ENCODE results near the gene TMEM134.
"Not testable (repeated sequence)": the region's sequence is repeated elsewhere in the genome, so short reads cannot be mapped to it uniquely, and the experiment has no call there.

TMEM134 gene

GRCh38 chr11:67484847-67485311 is 15.8 kb upstream of the TMEM134 start:
- no peak for DNase-seq

DNA sequence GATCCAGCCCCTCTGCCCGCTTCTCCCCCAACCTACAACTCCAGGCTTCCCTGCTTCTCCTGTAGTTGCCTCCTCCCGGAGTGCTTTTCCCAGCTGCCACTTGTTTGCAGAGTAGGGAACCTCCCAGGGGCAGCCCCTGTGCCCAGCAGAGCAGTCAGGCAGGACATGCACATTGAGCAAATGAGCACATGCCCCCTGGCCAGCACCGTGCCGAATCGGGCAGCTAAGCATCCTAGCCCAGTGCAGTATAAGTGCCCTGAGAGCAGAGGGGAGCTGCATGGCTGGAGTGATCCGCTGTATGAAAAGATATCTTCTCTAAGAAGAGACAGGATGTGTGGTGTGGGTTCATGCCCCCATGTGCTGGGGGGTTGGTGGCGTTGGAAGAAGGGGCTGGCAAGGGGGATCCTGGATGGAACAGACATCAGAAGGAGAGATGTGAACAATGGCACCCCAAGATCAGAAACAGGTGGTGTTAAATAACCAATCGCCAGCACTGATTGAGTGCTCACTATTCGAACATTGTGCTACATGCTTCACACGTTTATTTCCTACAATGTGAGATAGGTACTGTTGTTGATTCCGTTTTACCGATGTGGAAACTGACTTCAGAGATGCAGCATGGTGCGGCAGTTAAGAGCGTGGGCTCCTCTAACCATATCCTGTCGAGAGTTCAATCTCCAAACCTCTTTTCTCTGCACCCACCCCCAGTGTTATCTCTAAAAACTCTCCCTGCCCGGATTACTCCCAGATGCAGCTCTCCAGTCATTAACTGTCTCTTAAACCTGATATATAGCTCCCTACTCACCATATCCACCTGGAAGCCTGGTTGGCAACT is 15.0 kb upstream of the TMEM134 start:
- no peak for DNase-seq

DNA sequence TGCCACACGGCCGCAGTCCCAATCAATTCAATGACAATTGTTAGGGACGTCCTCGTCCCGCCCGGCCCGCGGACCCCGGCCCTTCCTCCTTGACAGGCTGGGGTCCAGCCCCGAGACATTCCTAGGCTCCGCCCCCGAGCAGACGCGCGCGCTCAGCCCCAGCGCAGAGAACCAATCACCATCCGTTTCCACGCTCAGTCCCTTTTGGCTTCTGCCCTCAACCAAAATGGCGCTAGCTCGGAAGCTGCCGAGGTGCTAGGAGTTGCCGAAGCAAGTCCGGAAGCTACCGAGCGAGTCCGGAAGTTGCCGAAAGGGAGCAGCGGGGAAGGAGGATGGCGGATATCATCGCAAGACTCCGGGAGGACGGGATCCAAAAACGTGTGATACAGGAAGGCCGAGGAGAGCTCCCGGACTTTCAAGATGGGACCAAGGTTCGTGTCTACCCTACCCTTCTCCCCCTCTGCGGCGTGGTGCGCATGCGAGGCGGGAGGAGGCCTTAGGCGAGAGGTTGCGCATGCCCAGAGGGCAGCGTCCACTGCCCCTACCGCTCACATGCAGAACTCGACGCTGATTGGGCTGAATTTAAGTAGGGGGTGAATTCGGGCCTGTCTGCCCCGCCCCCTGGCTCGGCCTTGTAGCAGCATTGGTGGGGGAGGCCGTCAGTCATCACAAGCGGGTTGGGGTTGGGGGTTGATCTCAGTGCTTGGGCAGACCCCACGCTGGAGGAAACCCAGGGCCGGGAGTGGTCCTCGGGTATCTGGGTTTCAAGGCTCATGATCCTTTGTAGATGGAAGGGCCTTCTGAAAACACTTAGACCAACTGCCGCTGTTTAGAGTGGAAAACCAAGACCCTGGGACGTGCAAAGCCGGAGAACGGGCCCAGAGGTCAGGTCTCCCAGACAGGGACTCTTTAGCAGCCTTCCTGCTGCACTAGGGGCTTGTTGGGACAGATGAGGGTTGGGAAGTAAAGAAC is 14.1 kb upstream of the TMEM134 start, which contains the start of gene AIP:
Gene AIP (plus strand): TSS at position 200 of the 972 bp plus-strand sequence. CDS start 133 bp downstream, at position 333.
- peak; percentile 97 for DNase-seq

DNA sequence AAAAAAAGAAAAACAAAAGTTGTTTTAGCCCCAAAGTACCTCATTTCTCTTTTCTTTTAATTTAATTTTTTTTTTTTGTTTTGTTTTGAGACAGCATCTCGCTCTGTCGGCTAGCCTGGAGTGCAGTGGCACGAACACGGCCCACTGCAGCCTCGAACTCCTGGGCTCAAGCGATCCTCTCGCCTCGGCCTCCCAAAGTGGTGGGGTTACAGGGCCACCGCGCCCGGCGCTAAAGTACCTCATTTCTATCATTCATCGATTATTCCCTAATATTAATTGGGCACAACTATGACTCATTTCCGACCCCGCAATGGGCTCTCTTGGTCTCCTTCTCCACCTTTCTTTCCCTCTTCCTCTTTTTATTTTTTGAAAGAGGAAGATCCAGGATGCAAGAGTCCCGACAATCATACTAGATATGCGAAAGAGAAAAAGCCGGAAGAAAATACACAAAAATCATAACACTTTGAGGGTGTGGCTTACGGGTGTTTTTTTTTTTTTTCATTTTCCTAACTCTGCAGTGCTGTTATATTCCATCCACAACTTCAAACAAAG is 13.3 kb upstream of the TMEM134 start:
- no peak for DNase-seq

DNA sequence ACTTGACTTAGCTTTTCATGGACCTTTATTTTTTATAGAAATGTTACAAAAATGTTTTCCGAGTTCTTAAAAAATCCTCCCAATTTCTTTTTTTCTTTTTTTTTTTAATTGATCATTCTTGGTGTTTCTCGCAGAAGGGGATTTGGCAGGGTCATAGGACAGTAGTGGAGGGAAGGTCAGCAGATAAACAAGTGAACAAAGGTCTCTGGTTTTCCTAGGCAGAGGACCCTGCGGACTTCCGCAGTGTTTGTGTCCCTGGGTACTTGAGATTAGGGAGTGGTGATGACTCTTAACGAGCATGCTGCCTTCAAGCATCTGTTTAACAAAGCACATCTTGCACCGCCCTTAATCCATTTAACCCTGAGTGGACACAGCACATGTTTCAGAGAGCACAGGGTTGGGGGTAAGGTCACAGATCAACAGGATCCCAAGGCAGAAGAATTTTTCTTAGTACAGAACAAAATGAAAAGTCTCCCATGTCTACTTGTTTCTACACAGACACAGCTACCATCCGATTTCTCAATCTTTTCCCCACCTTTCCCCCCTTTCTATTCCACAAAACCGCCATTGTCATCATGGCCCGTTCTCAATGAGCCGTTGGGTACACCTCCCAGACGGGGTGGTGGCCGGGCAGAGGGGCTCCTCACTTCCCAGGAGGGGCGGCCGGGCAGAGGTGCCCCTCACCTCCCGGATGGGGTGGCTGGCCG is 8.4 kb upstream of the TMEM134 start:
- DNase-seq = not testable (repeated sequence)

- DNase-seq = not testable (repeated sequence)
Observed at GRCh38 chr11:67476692-67477091, 7.6 kb upstream of the TMEM134 start.

GRCh38 chr11:67472882-67473281 is 3.8 kb upstream of the TMEM134 start:
- no peak for DNase-seq

GRCh38 chr11:67470337-67471002 is 1.4 kb upstream of the TMEM134 start:
- no peak for DNase-seq

GRCh38 chr11:67469508-67469811 is 409 bp upstream of the TMEM134 start:
- no peak for DNase-seq

DNA sequence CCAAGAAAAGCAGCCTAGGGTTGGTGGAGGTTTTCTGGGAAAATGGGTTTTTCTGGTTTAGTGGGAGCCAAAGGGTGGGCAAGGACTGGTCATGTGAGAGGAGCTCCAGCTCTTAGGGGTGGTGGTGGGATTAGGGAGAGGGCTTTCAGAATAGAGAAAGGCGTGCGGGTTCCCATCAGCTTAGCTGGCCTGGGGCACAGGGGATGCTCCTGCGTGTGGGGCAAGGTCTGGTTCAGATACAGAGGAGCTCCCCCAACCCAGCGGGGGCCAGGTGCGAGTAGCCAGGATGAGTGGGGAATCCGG is 644 bp downstream of the TMEM134 start:
- DNase-seq = no peak

DNA sequence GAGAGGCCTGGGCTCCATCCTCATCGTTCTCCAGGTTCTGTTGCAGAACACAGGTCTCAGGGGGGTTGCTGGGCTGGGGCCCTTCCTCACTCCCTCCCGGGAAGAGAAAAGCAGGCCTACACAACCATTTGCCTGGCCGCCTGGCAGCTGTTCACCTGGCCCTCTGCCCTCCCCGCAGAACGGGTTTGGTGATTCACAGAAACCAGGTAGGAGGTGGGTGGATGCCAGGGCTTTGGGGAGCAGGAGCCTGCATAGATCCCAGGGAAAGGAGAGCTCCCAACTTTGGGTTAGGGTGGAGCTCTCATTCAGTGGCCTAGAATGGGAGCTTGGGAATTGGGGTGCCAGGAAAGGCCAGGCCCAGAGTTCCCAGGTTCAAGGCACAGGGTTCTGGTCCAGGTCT is 995 bp downstream of the TMEM134 start:
- no peak for DNase-seq

GRCh38 chr11:67466962-67467771 is 1.9 kb downstream of the TMEM134 start:
- no peak for DNase-seq

DNA sequence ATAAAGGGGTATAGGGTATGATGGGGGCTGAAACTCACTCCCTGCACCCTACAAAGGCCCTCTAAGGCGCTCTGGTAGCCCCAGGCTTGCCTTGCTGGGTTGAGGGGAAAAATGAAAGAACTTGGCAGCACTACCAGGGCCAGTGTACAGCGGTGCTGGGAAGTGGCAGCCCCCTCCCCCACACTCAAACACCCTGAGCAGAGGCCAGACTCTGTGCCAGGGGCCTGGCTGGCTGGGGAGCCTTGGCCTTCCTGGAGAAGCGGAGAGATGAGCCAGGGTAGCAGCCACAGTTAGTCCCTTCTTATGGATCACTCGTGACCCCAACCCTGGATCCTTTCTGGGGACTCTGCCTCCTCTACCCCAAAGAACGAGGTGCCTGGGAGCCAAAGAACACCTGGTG is 2.7 kb downstream of the TMEM134 start:
- DNase-seq = no peak

- not testable (repeated sequence) for DNase-seq
Observed at GRCh38 chr11:67465530-67465929, 3.5 kb downstream of the TMEM134 start.

DNA sequence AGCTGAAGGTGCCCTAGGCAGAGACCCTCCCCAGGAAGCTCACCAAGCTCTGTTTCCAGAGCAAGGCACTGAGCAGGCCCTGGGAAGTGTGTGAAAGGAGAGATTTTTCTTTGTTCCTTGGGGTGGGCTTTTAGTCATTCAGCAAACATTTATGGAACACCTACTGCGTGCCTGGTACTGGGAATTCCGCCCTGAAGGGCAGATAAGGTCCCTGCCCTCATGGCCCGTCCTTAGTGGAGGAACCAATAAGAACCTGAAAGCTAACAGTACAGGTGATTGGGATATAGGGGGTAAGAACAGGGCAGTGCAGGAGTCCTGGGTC is 3.9 kb downstream of the TMEM134 start:
- no peak for DNase-seq

DNA sequence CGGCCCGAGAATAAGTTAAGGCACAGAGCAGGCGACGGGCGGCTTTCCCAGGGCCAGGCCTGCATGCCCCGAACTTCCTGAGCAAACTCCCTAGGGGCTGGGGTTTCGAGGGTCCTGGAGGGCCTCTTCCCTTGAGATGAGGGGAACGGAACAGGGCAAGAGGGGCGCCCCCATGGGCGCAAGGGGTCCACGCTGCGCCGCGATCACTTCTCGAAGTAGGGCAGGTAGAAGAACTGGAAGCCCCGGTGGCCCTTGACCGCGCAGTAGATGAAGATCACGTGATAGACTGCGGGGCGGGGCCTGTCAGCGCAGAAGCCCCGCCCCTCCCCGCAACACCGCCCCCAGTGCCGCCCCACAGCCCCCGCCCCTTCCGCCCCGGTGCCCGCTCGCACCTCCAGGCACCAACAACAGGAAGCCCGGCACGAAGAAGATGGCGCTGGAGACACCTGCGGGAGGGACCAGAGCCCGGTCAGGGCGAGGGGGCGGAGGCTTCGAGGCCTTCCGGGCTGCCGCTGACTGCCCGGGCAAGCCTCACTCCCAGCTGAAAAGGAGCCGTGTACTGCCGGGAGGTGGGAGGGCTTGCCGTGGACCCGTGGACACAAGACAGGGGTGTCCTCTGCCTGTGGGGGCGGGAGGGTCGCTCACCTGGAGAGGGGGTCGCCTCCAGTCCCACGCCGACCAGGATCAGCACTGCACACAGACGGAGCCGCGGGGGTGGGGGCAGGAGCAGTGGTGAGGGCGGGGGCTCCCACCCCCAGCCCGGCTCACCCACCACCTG is 4.5 kb downstream of the TMEM134 start:
- peak; percentile 86 for DNase-seq

DNA sequence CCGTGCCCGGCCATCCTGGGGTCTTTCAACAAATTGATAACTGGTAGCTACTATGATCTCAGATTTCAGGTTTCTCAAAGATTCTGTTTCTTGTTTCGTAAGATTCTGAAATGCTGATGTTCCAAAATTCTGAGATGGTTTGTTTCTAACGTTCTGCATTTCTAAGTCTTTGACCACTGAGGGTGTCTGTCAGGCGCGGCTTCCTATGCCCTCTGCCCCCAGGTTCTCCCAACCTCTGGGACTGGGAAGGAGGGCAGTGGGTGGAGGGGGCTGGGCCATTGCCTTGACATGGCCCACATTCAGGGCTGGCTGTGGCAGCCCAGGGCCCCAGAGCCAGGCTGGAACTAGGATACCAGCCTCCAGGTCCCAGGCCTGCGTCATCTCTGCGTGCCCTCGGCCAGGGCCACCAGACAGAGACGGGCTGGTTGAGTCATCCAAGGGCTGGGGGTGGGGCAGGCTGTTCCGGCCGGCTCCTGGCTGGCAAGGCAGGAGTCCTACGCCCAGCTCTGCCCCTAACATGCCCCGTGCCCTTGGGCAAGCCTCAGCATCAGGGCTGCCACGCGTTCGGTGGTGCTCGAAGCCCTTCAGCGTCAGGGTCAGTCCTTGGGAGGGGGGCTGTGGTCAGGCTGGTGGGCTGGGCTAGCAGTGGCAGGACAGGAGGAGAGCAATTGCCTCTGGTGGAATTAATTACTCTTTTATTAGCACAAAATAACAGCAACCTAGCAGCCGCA is 5.2 kb downstream of the TMEM134 start:
- DNase-seq = no peak

- DNase-seq = no peak
Observed at GRCh38 chr11:67463186-67463585, 5.9 kb downstream of the TMEM134 start.

DNA sequence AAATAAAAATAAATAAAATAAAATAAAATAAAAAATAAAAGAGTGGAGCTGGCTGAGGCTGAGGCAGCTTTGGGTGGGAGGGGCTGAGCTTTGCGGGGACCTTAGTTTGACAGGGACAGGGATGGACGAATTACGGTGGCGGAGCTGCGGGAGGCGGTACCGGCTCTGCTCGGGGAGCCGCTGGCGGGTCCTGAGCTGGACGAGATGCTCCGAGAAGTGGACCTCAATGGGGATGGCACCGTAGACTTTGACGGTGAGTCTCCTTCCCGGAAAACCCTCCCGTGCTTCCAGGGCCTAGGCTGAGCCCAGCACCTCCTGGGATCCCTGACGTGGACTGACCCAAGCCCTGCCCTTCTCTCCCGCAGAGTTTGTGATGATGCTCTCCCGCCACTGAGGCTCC is 10.8 kb downstream of the TMEM134 start:
- DNase-seq = no peak

DNA sequence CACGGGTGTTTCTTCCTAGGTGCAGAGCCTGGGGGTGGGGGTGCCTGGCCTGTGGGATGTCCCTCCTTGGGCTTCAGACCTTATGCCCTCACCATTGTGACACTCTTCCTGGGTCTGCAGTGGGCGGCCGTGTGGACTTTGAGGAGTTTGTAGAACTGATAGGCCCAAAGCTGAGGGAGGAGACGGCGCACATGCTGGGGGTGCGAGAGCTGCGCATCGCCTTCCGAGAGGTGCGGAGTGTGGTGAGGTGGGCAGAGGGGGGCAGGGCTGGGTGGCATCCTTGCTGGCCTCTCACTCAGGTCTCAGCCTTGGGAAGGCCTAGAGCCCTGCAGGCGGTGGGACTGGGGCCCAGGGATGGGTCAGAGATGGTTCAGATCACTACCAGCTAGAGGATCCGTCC is 11.6 kb downstream of the TMEM134 start:
- no peak for DNase-seq
